IMR-90 (cell line): ENCODE measurements around the gene CETP. TPM values are rescaled to one million over a fixed set of nuclear protein-coding genes. Genes with fewer than 3 reads are reported as not detected.

Source experiments
- ATAC-seq: fragments of 200-7000 bp; cut with Tn5 transposase; 2 replicates; pipeline ENCODE4 v1.9.1; 2020; ENCODE audit warnings: low read depth, mild to moderate bottlenecking, moderate library complexity
- BruUV-seq: library from RNA; stranded (reverse); fragments of 400-500 nt; replicated peaks from 2 replicates; lab custom pipeline; 2021; lab: Mats Ljungman, UMichigan
- CTCF ChIA-PET: fragments of 300-600 bp; formaldehyde crosslinking; extraction: SDS; loops from one replicate; lab custom pipeline; 2021; ENCODE audit warnings: antibody characterized with exemption; lab: Yijun Ruan, JAX
- POLR2A ChIA-PET: fragments of 300-600 bp; sonication (Branson Sonifier 250); formaldehyde crosslinking; loops from one replicate; lab custom pipeline; 2022; ENCODE audit warnings: antibody characterized with exemption; ENCODE audit not compliant: unreplicated experiment; lab: Charles Lee
- DNase-seq: peaks from one replicate; pipeline ENCODE4 v3.0.0; 2013
- H2AFZ ChIP-seq: replicated peaks from 2 replicates; pipeline ENCODE3; 2013; ENCODE audit warnings: low read length, mild to moderate bottlenecking; ENCODE audit not compliant: poor library complexity
- H2AK5ac ChIP-seq: 2 replicates; pipeline ENCODE4 v1.6.1; 2013; ENCODE audit warnings: low read depth, low read length, inconsistent platforms
- H2AK9ac ChIP-seq: replicated peaks from 2 replicates; pipeline ENCODE3; 2013; ENCODE audit warnings: mild to moderate bottlenecking, low read depth, low read length, moderate library complexity; ENCODE audit not compliant: poor library complexity
- H2BK120ac ChIP-seq: 2 replicates; pipeline ENCODE4 v1.6.1; 2013; ENCODE audit warnings: low read depth, low read length, inconsistent platforms
- H2BK15ac ChIP-seq: 3 replicates; pipeline ENCODE4 v1.6.1; 2013; ENCODE audit warnings: low read depth, low read length, inconsistent platforms
- H2BK20ac ChIP-seq: 2 replicates; pipeline ENCODE4 v1.6.1; 2013; ENCODE audit warnings: low read depth, mild to moderate bottlenecking, inconsistent platforms, low read length, moderate library complexity
- H2BK5ac ChIP-seq: 2 replicates; pipeline ENCODE4 v1.6.1; 2013; ENCODE audit warnings: mild to moderate bottlenecking, low read depth, low read length, inconsistent platforms; ENCODE audit not compliant: poor library complexity, severe bottlenecking
- H3K14ac ChIP-seq: replicated peaks from 2 replicates; pipeline ENCODE4 v1.6.1; 2013; ENCODE audit warnings: low read depth, low read length, inconsistent platforms
- H3K18ac ChIP-seq: 2 replicates; pipeline ENCODE4 v1.6.1; 2013; ENCODE audit warnings: low read depth, low read length, control low read depth
- H3K23ac ChIP-seq: 2 replicates; pipeline ENCODE4 v1.6.1; 2013; ENCODE audit warnings: low read depth, low read length, inconsistent platforms
- H3K27ac ChIP-seq: 2 replicates; pipeline ENCODE4 v1.5.1; 2013; ENCODE audit warnings: mild to moderate bottlenecking, control low read depth, low read length; ENCODE audit not compliant: insufficient read depth
- H3K27me3 ChIP-seq: 2 replicates; pipeline ENCODE4 v1.6.1; 2013; ENCODE audit warnings: low read length; ENCODE audit not compliant: control insufficient read depth, insufficient read depth
- H3K36me3 ChIP-seq: 2 replicates; pipeline ENCODE4 v1.6.1; 2013; ENCODE audit warnings: low read length, mixed read lengths; ENCODE audit not compliant: control insufficient read depth, insufficient read depth
- H3K4ac ChIP-seq: 2 replicates; pipeline ENCODE4 v1.6.1; 2013; ENCODE audit warnings: low read depth, low read length, inconsistent platforms
- H3K4me1 ChIP-seq: 2 replicates; pipeline ENCODE4 v1.6.1; 2013; ENCODE audit warnings: low read length, mixed read lengths; ENCODE audit not compliant: control insufficient read depth, insufficient read depth
- H3K4me2 ChIP-seq: 2 replicates; pipeline ENCODE4 v1.6.1; 2013; ENCODE audit warnings: low read depth, mild to moderate bottlenecking, control low read depth, low read length, moderate library complexity
- H3K4me3 ChIP-seq: 2 replicates; pipeline ENCODE4 v1.5.1; 2013; ENCODE audit warnings: low read depth, mild to moderate bottlenecking, control low read depth, low read length, moderate library complexity; ENCODE audit not compliant: insufficient read depth
- H3K56ac ChIP-seq: 2 replicates; pipeline ENCODE4 v1.6.1; 2013; ENCODE audit warnings: low read length, inconsistent platforms; ENCODE audit not compliant: insufficient read depth; ENCODE audit errors: extremely low read depth
- H3K79me1 ChIP-seq, 2 experiments: 2 replicates each; pipeline ENCODE4 v1.6.1; 2013; ENCODE audit warnings: low read length in 2 of 2, inconsistent platforms in 1 of 2, low read depth in 1 of 2
- H3K9ac ChIP-seq: 2 replicates; pipeline ENCODE4 v1.6.1; 2013; ENCODE audit warnings: low read depth, low read length, control low read depth
- H3K9me1 ChIP-seq: 2 replicates; pipeline ENCODE4 v1.6.1; 2013; ENCODE audit warnings: low read length, inconsistent platforms; ENCODE audit not compliant: insufficient read depth
- H3K9me3 ChIP-seq: 2 replicates; pipeline ENCODE4 v1.6.1; 2013; ENCODE audit warnings: low read length; ENCODE audit not compliant: control insufficient read depth, insufficient read depth
- H4K20me1 ChIP-seq: 2 replicates; pipeline ENCODE4 v1.6.1; 2013; ENCODE audit warnings: low read length, inconsistent platforms; ENCODE audit not compliant: insufficient read depth
- H4K5ac ChIP-seq: 2 replicates; pipeline ENCODE4 v1.6.1; 2013; ENCODE audit warnings: mild to moderate bottlenecking, low read depth, low read length, control low read depth
- H4K8ac ChIP-seq, 2 experiments: 2 replicates each; pipeline ENCODE4 v1.6.1; 2013; ENCODE audit warnings: low read depth in 2 of 2, low read length in 2 of 2, control low read depth in 1 of 2, inconsistent platforms in 1 of 2
- H4K91ac ChIP-seq: 2 replicates; pipeline ENCODE4 v1.6.1; 2013; ENCODE audit warnings: low read depth, low read length, inconsistent platforms; ENCODE audit not compliant: insufficient read depth
- CEBPB ChIP-seq: IDR thresholded peaks from 2 replicates; pipeline ENCODE4 v1.6.1; 2012; ENCODE audit warnings: low read depth, low read length, improper control_type of control experiment
- CTCF ChIP-seq: conservative IDR thresholded peaks from 2 replicates; pipeline ENCODE4 v1.5.1; 2012; ENCODE audit warnings: mild to moderate bottlenecking, low read depth, low read length, improper control_type of control experiment
- ELK1 ChIP-seq: fragments of 150-350 bp; IDR thresholded peaks from 2 replicates; pipeline ENCODE4 v1.6.1; 2016; ENCODE audit warnings: low read depth, mild to moderate bottlenecking, low read length, moderate library complexity, borderline replicate concordance
- FOS ChIP-seq: fragments of 150-350 bp; IDR thresholded peaks from 2 replicates; pipeline ENCODE4 v1.6.1; 2016; ENCODE audit warnings: low read depth, low read length
- MAFK ChIP-seq: IDR thresholded peaks from 2 replicates; pipeline ENCODE4 v1.6.1; 2012; ENCODE audit warnings: low read depth, low read length, improper control_type of control experiment
- NFE2L2 ChIP-seq: fragments of 150-350 bp; IDR thresholded peaks from 2 replicates; pipeline ENCODE4 v1.6.1; 2016; ENCODE audit warnings: low read depth, mild to moderate bottlenecking, low read length
- RAD21 ChIP-seq: IDR thresholded peaks from 2 replicates; pipeline ENCODE4 v1.6.1; 2012; ENCODE audit warnings: low read length, improper control_type of control experiment
- RCOR1 ChIP-seq: IDR thresholded peaks from 2 replicates; pipeline ENCODE4 v1.6.1; 2012; ENCODE audit warnings: mild to moderate bottlenecking, low read length, improper control_type of control experiment; ENCODE audit not compliant: insufficient replicate concordance
- USF2 ChIP-seq: fragments of 150-350 bp; IDR thresholded peaks from 2 replicates; pipeline ENCODE4 v1.6.1; 2017; ENCODE audit warnings: mild to moderate bottlenecking, antibody characterized with exemption, low read length, low read depth
- WGBS, 2 experiments: methylation state at CpG; one replicate each; pipeline versions ENCODE4 v1.1.5 to v1.1.7; 2013; ENCODE audit warnings: missing lambda C conversion rate in 2 of 2; ENCODE audit not compliant: insufficient read length in 1 of 2; ENCODE audit errors: extremely low coverage in 2 of 2; 5-methylcytosine and 5-hydroxymethylcytosine counted together
- dilution Hi-C: fragments of 300-500 bp; cut with HindIII; formaldehyde crosslinking; loops from one replicate; pipeline ENCODE4 v1.14.3; 2018; ENCODE audit warnings: low sequenced_read_pairs; ENCODE audit not compliant: unreplicated experiment
- in situ Hi-C: fragments of 300-500 bp; cut with MboI; formaldehyde crosslinking; loops from 3 replicates; pipeline ENCODE4 v1.14.3; 2019; ENCODE audit warnings: low sequenced_read_pairs, inconsistent platforms, mixed read lengths
- intact Hi-C: fragments of 100-400 bp; cut with micrococcal nuclease; formaldehyde crosslinking; loops from 2 replicates; pipeline ENCODE4 v1.10.0; 2022
- polyA plus RNA-seq, 3 experiments: library from polyadenylated mRNA; depleted of rRNA; stranded (reverse); fragments of >200 nt; gene quantifications; 2 replicates each; pipeline ENCODE4 v1.2.3, GENCODE V29; 2012; ENCODE audit warnings: low replicate concordance in 1 of 3
- total RNA-seq: library from RNA; depleted of rRNA; stranded (reverse); fragments of >200 nt; gene quantifications from 2 replicates; pipeline ENCODE4 v1.2.3, GENCODE V29; 2012

CETP gene
- total and polyA plus RNA-seq, 2 of the 4 experiments (the other 2 are of a cell fraction), result not detected

GRCh38 chr16:56915336-56916119 is 46.2 kb upstream of the CETP start:
- CTCF ChIA-PET, result no interaction called here
- H2AFZ ChIP-seq, result no peak overlapping the region
- H2AK9ac ChIP-seq, result no peak overlapping the region
- H3K9me3 ChIP-seq, result no peaks in the 10 kb centered on the region
- no peak overlapping the region for H3K4me3 ChIP-seq
- BruUV-seq, result no TSS peak
- no peak overlapping the region for H4K8ac ChIP-seq
- no peak overlapping the region for H3K9ac ChIP-seq
- H2BK5ac ChIP-seq, result no peak overlapping the region
- H2BK20ac ChIP-seq, result no peak overlapping the region
- H3K27ac ChIP-seq, result no peak overlapping the region
- 65% methylated on average over 4 of the region's 13 CpGs; no CpG with 5 or more reads in 1 of the 2 experiments for WGBS, 2 experiments
- H3K56ac ChIP-seq, result no peak overlapping the region
- H4K20me1 ChIP-seq, result no peaks in the 10 kb centered on the region
- H3K23ac ChIP-seq, result no peak overlapping the region
- H3K4ac ChIP-seq, result no peak overlapping the region
- H2BK15ac ChIP-seq, result no peak overlapping the region
- H3K14ac ChIP-seq, result no peak overlapping the region
- peaks cover 23% of the 10 kb centered on the region for H3K9me1 ChIP-seq
- H3K4me1 ChIP-seq, result peaks cover 23% of the 10 kb centered on the region
- intact Hi-C loops, result no loop called here
- ATAC-seq, result no peak
- no peaks in the 10 kb centered on the region for H3K36me3 ChIP-seq
- in situ Hi-C loops, result no loop called here
- TF ChIP-seq NFE2L2, result no peak
- TF ChIP-seq RAD21, result no peak
- no peak for TF ChIP-seq CEBPB
- TF ChIP-seq RCOR1, result no peak
- no peak for TF ChIP-seq MAFK
- no peak for TF ChIP-seq ELK1
- TF ChIP-seq FOS, result no peak
- no peak for TF ChIP-seq CTCF
- TF ChIP-seq USF2, result no peak
- 0 out of 4 replicates have a peak, but pooled peaks cover 0 to 3% of the 10 kb centered on the region in 2 experiments for H3K79me1 ChIP-seq
- DNase-seq, result no peak
- no peak overlapping the region for H2AK5ac ChIP-seq
- no peak overlapping the region for H3K4me2 ChIP-seq
- H4K91ac ChIP-seq, result no peak overlapping the region
- dilution Hi-C loops, result no loop called here
- H4K5ac ChIP-seq, result no peak overlapping the region
- H2BK120ac ChIP-seq, result no peak overlapping the region
- POLR2A ChIA-PET, result interaction anchor here (1.3 kb wide), 1 partner anchor 16 kb away, joined by 5 read pairs; the partner anchor contains the start of gene HERPUD1
- peaks cover 19% of the 10 kb centered on the region for H3K27me3 ChIP-seq
- H3K18ac ChIP-seq, result 0 out of 2 replicates have a peak overlapping the region, but pooled peaks have one; percentile 43
